A204.1 (cell line): ENCODE data around the gene OCIAD1.
A peak's percentile ranks its signal among the peaks of the same experiment; 100 is the strongest.
"Not testable (repeated sequence)": the region's sequence is repeated elsewhere in the genome, so short reads cannot be mapped to it uniquely, and the experiment has no call there.

ENCODE experiments used
- FAIRE-seq: peaks from 2 replicates; lab custom pipeline; 2012; peaks lifted over from hg19 to GRCh38; lab: Jason Lieb, UNC

The OCIAD1 gene, protein sequence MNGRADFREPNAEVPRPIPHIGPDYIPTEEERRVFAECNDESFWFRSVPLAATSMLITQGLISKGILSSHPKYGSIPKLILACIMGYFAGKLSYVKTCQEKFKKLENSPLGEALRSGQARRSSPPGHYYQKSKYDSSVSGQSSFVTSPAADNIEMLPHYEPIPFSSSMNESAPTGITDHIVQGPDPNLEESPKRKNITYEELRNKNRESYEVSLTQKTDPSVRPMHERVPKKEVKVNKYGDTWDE

DNA sequence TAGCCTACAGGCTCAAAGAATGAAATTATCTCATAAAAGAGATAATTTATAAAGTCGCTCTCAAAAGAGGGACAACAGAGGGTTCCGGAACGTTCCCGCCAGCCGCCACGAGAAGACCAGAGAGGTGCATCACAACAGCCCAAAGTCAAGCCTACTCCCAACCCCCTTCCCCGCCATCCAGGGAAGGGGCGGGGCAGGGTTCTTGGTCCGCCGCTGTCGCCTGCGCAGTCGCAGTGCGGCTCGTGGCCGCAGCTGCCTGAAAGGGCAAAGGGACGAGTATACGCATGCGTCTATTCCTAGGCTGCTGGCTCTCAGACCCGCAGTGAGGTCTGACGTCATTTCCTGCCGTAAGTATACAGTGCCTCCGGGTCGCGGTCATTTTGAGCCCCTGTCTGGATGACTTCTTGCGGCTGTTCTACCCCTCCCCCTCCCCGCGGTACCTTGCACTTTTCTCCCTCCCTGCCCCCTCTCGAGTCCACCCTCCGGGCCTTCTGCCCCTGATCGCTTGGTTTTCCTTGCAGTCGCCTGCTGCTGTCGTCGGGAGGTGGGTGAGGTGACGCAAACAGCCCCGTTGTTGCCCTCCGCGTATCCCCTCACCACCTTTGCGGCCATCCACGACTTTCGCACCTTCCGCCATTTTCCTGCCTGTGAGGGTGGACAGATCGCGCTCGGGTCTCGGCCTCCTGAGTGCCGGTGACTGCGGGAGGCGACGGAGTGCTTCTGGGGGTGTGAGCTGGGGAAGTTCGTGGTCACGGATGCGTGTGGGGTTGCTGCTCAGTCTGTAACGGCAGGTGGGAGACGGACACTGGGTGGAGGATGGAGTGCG is at the start of gene OCIAD1:
OCIAD1 (plus strand) TSS at position 383 of the 826 bp plus-strand sequence. CDS start 1,537 bp downstream, outside the sequence.
- peak; percentile 97 for FAIRE-seq

DNA sequence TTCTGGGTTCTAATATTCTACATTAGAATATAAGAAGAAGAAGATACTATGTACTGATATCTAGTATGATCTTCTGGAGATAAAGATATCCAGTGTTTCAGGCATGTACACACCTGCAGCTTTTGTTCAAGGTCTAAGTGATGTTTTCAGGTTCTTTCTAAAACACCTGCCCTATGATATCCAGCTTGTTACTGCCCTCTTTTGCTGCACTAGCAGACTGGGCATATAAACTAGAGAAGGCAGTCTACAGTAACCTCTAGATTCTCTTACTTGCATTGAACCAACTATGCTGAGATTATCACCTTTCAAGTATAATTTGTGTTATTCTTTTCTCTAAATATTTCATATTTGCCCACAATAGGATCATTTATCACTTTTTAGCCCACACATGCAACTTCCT is 48.9 kb upstream of the OCIAD1 start:
- FAIRE-seq, result no peak

DNA sequence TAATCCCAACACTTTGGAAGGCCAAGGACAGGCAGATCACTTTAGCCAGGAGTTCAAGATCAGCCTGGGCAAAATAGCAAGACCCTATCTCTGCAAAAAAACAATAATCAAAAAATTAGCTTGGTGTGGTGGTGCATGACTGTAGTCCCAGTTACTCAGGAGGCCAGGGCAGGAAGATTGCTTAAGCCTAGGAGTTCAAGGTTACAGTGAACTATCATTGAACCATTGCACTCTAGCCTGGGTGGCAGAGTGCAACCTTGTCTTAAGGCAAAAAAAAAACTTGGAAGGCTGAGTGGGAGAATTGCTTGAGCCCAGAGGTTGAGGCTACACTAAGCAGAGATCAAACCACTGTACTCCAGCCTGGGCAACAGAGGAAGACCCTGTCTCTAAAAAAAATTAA is 45.6 kb upstream of the OCIAD1 start:
- no peak for FAIRE-seq

DNA sequence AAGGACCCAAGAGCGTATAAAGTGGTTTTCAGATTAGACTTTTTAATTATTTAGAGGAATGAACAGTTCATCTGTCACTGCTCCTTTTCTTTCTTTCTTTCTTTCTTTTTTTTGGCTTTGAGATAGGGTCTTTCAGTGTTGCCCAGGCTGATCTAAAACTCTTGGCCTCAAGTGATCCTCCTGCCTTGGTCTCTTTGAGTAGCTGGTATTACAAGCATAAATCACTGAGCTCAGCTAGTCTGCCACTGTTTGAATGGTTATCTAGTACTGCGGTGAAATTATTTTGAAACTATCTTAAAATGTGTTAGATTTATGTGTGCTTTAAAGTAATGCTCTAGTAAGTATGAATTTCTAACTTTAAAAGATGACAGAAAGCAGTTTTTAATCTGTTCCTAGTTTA is 44.3 kb upstream of the OCIAD1 start:
- FAIRE-seq, result no peak

DNA sequence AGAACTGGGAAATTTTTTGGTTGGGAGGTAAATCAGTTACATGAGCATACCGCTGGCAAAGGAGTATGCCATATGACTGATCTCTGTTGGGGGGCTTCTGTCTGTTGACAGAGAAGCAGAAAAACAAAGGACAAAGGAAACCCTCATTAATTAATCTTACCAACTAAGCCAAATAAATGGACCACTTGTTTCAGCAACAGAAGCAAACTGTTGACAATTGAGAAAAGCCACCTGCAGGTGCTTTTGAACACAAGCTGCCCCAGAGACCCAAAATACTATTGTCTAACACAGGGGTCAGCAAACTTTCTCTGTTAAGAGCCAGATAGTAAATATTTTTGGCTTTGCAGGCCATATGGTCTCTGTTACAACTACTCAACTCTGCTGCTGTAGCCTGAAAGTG is 43.8 kb upstream of the OCIAD1 start:
- no peak for FAIRE-seq

DNA sequence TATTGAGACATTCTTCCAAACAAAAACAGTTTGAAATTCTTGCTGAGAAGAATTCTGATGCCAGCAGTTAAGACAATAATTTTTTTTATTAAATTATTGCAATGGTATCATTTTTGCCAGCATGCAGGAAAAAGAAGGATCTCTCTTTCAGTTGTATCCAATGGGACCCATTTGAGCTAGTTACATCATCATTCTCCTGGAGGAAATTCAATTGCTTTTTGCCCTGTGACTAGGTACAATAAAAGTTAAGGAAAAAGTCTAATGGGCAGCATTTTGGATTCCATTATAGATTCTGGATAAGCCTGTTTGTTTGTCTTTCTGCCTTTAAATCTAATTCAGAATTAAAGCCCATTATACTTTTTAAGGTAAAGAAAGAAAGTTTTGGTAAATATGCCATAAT is 40.3 kb upstream of the OCIAD1 start:
- no peak for FAIRE-seq

DNA sequence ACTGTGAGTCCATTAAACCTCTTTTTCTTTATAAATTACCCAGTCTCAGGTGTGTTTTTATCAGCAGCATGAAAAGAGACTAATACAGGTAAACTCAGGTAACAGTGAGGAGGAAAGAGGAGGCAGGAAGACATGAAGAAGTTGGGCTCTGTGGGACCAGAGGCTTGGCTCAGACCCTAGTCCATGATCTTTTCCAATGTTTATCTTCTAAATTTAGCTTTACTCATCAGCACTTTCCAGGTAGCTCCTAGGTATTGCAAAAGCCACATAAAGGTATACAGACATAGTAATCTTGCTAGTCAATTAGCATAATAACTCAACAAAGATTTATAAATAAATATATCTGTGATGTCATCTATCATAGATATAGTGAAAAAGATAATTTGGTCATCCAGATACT is 39.6 kb upstream of the OCIAD1 start:
- no peak for FAIRE-seq

DNA sequence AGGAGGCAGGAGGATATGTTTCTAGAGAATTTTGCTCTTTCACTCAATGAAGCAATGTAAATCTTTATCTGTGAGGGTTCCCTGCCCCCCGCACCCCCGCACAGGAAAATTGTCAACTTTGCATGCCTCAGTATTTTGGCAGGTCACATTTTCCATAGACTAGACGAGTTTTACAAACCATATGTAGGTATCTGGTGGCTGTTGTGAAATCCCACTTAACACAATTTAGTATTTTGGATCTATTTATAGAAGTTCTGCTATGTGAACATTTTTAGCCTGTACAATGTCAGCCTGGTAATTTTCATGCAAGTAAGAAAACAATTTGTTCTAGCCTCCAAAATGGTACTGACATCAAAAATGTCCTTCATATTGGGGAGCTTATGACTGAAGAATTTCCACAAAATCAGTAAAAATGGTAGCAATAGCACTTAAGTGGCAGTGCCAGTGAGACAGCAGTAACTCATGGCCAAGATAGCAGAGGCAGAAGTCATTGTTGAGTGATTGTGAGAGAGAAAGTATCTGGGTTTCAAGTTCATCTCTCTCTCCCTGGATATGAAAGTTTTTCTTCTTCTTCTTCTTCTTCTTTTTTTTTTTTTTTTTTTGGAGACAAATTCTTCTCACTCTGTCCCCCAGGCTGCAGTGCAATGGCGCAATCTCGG is 38.4 kb upstream of the OCIAD1 start:
- FAIRE-seq, result no peak

DNA sequence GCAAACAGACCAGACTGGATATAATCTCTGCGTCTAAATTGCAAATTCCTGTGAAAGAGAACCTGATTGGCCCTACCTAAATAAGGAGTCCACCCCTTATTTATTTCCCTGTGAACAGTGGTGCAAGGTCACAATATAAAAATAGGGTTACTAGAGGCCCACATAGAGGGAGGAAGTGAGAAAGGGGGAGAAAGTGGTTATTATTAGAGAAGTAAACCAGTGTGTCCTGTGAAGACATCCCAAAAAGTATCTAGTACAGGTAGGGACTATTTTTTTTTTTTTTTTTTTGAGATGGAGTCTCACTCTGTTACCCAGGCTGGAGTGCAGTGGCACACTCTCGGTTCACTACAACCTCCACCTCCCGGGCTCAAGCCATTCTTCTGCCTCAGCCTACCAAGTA is 35.8 kb upstream of the OCIAD1 start:
- no peak for FAIRE-seq

DNA sequence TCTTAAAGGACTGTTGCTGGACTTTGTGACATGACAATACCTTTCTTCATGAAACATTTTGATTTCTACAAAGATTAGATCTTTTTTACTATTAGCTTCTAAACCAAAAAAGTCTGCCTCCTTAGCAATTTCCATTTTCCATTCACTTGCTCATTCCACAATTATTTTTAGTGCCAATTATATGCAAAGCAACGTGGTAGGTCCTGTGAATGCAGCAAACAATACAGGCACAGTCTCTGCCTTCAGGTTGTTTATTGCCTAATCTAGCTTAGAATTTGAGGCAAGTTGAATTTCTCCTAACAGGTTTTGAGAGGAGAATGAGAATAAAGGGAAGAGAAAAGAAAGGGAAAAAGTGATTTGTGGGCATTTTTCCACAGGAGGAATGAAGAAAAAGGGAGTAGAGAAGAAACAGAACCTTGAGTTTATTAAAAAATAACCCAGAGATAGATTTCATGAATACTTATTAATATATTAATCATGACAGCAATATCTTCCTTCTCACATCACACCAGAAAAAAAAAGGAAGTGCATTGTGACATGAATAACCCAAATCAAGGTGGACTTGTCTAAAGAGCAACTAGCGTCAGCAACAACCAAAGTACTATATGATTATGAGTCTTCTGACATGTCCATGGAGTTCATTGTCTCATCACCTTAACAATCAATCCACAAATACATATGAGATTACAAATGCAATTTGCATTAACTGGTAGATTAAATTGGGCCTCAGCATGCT is 34.5 kb upstream of the OCIAD1 start:
- FAIRE-seq, result no peak

DNA sequence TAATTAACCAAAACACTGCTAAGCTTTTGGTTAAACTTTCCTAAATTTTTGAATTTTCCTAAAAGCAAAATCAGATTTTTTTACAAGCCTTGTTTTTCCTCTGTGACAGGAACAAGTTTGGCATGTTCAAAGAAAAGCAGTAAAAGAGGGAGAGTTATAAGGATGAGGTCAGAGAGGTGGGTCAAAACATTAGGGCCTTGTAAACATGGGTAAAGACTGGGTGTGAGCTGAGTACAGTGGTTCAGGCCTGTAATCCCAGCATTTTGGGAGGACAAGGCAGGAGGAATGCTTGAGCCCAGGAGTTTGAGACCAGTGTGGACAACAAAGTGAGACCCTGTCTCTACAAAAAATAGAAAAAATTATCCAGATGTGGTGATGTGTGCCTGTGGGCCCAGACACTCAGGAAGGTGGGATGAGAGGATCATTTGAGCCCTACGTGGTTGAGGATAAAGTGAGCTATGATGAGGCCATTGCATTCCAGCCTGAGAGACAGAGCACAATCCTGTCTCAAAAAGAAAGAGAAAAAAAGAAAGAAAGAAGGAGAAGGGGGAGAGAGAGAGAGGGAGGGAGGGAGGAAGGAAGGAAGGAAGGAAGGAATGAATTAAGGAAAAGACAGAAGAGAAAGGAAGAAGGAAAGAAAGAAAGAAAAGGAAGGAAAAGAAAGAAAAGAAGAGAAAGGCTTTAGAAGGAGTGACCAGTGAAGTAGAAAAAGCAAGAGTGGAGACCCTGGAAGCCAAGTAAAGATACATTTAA is 33.8 kb upstream of the OCIAD1 start:
- FAIRE-seq, result no peak

DNA sequence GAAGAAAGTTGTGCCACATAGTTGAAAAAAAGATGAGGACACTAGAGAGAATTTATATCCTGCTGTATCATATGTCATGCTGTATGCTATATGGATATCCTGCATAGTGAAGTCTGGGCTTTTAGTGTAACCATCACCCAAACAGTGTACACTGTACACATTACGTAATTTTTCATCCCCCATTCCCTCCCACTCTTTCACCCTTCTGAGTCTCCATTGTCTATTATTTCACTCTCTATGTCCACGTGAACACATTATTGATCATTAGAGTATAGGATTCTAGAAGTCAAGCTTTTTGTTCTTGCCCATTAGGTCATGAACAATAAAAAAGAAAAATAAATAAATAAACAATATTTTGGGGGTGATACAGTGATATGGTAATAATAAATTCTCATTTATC is 32.8 kb upstream of the OCIAD1 start:
- no peak for FAIRE-seq

DNA sequence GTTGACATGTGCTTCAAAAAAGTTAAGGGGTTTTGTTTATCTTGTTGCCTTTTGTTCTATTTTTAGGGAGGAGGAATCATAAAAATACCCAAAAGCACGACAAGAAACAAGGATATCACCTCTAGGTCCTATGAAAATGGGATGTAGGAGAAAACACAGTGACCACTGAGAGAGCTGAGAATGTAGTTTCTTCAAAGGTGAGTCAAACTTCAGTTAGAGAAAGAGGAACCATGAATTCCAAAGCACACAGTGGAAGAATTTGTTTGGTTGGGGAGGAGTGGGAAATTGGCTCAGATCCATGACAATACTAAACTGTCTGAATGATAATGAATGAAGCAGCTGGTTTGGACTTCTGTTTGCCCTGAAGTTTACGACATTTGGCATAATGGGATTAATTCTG is 31.7 kb upstream of the OCIAD1 start:
- FAIRE-seq, result no peak

DNA sequence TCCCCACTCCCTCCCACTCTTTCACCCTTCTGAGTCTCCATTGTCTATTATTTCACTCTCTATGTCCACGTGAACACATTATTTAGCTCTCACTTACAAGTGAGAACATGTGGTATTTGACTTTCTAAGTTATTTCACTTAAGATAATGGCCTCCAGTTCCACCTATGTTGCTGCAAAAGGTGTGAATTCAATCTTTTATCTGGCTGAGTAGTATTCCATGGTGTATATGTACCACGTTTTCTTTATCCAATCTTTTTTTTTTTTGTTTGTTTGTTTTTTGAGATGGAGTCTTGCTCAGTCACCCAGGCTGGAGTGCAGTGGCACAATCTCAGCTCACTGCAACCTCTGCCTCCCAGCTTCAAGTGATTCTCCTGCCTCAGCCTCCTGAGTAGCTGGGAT is 30.7 kb upstream of the OCIAD1 start:
- not testable (repeated sequence) for FAIRE-seq

DNA sequence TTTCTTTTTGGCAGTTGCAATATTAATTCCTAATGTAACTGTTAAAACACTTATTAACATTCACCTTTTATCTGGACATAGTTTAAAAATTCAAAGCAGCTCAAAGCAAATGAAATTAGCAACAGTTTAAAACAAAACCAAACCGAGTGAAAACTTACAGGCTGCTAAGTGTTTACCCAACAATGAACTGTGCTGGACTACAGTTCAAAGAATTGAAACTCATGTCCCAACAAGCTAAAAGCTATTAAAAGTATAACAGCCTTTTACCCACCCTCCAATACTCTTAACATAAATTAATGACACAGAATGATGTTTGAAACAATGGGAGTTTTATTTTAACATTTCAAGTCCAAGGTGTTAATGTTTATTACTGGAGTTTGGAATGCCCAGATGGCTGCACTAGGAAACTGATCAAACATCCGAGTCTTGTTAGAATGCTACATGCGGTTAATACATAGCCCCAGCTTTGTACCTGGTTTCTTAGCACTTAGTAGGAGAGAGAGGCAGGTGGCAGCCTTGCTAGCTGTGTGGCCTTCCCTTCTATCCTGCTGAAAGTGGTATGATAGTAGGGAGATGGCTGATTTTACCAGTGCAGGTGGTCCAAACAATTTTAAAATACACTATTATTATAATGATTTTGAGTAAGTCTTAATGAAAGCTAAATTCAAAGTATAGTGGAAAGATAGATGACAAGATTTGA is 29.7 kb upstream of the OCIAD1 start:
- no peak for FAIRE-seq

DNA sequence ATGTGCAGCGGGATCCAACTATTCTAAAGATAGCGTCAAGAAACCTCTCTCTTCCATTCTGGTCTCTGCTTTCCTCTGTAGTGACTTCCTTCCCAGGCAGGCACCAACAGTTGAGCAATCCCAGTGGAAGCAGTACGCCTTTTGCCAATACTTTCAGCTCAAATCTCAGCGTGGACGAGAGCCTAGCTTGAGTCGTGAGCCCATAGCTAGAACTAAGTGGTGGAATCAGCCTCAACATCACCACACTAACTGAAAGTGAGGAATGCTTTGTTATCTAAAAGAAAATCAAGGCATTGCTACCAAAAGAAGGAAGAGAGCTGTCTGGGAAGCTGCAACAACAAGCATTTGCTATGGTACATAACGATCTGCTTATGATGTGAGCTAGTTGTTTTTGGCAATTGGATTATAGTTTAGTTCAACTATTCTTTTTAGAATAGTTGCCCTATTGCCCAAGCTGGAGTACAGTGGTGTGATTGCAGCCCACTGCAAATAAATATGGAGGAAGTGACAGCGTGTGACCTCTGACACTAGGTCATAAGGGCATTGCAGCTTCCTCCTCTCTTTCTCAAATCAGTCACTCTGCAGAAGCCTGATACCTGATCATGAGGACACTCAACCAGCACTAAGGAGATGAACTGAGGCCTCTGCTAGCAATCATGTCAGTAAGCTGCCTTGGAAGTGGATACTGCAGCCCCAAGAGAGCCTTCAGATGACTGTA is 26.1 kb upstream of the OCIAD1 start:
- FAIRE-seq, result no peak

DNA sequence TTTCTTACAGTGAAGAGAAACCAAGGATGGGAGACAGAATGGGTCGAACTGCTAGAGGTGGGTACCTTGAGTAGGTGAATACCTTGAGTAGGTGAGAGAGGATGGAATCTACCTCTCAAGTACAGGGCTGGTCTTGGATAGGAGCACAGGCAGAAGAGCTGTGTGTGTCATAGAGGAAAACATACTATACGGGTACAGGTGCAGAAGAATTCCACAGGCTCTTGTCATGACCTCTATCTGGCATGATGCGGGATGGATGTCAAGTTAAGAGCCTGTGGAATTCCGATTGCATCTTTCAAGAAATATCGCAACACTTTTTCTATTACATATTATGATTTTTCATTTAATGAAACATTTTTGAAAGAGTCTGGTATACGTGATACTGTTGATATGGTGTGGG is 18.0 kb upstream of the OCIAD1 start:
- FAIRE-seq, result no peak

DNA sequence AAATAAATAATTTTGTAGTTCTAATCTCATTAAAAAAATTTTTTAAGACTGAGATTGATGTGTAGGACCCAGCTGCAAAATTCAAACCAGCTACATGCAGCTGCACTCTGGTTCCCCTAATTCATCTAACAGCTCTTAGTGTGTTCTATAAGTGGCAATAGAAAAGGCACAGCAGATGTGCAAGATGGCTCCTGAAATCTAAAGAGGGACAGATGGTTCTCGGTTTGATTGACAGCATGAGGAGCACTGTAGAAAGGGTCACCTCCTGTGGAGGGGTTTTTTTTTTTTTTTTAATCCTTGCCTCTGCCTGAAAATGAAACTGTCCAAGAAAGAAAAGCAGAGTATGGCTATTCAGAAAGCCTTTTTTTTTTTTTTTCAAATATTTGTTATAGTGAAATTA is 16.9 kb upstream of the OCIAD1 start:
- no peak for FAIRE-seq

DNA sequence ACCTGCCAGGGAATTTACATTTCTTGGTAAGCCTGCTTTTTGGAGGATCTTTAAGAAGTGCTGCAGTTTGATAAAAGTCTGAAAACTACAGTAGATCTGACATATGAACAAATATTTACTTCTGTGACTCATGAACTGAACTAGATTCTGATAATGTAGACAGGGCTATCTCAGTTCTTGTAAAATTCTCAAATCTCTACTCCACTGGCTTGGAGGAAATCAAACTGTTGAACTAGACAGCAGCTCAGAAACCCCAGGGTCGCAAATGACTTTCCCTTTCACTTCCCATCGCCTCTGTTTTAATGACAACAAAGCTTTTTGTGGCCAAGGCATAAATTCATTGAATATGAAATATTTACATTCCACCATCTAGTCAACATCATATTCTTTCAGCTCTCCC is 15.4 kb upstream of the OCIAD1 start:
- FAIRE-seq, result no peak

DNA sequence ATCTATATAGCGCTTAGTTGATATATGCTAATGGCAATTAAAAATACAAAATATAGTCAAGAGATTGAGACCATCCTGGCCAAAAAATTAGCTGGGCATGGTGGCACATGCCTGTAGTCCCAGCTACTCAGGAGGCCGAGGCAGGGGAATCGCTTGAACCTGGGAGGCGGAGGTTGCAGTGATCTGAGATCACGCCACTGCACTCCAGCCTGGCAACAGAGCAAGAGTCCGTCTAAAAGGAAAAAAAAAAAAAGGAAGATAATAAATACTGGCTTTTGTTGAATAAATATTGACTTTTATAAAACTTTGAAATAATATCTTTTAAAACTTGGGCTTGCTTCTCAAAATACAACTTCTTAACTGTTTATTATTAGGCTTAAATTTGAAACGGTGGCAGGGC is 14.6 kb upstream of the OCIAD1 start:
- FAIRE-seq, result not testable (repeated sequence)

DNA sequence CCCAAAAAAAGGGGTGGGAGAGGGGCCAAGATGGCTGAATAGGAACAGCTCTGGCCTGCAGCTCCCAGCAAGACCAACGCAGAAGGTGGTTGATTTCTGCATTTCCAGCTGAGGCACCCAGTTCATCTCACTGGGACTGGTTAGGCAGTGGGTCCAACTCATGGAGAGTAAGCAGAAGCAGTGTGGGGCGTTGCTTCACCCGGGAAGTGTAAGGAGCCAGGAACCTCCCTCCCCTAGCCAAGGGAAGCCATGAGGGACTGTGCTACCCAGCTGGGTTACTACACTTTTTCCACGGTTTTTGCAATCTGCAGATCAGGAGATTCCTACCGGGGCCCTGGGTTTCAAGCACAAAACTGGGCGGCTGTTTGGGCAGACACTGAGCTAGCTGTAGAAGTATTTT is 13.9 kb upstream of the OCIAD1 start:
- FAIRE-seq, result no peak
